HepG2 (cell line): ENCODE data around the gene GEMIN2. TPM values are rescaled to one million over a fixed set of nuclear protein-coding genes. Genes with fewer than 3 reads are reported as not detected.

Experiments used
- ARNT2 ChIP-seq: sonication (generic); formaldehyde crosslinking; IDR thresholded peaks from 2 replicates; pipeline ENCODE4 v1.8.0; 2022; ENCODE audit warnings: mild to moderate bottlenecking, low read depth, missing genetic modification reagents, moderate library complexity
- CBFB ChIP-seq: sonication (generic); formaldehyde crosslinking; IDR thresholded peaks from 2 replicates; pipeline ENCODE4 v1.4.0; 2020; ENCODE audit warnings: missing genetic modification reagents
- CC2D1A ChIP-seq: sonication (generic); formaldehyde crosslinking; IDR thresholded peaks from 2 replicates; pipeline ENCODE4 v1.8.1; 2023; ENCODE audit warnings: mild to moderate bottlenecking, missing genetic modification reagents
- FLYWCH1 ChIP-seq: sonication (generic); formaldehyde crosslinking; IDR thresholded peaks from 2 replicates; pipeline ENCODE4 v1.8.1; 2023; ENCODE audit warnings: mild to moderate bottlenecking, missing genetic modification reagents
- GATAD1 ChIP-seq: IDR thresholded peaks from 2 replicates; pipeline ENCODE4 v1.6.1; 2016; ENCODE audit warnings: missing genetic modification reagents, missing compliant biosample characterization
- GZF1 ChIP-seq: sonication (generic); formaldehyde crosslinking; IDR thresholded peaks from 2 replicates; pipeline ENCODE4 v1.5.1; 2020; ENCODE audit warnings: mild to moderate bottlenecking, missing genetic modification reagents
- HOXA9 ChIP-seq: sonication (generic); formaldehyde crosslinking; IDR thresholded peaks from 2 replicates; pipeline ENCODE4 v1.8.1; 2022; ENCODE audit warnings: missing genetic modification reagents, mild to moderate bottlenecking, moderate library complexity, borderline replicate concordance
- KDM3A ChIP-seq: IDR thresholded peaks from 2 replicates; pipeline ENCODE4 v1.6.1; 2018; ENCODE audit warnings: low read depth, missing compliant biosample characterization
- LCORL ChIP-seq, 2 experiments: fragments of 450-650 bp in 1 of 2; sonication (generic) in 1 of 2; formaldehyde crosslinking in 1 of 2; IDR thresholded peaks; 2 replicates each; pipeline versions ENCODE4 v1.5.0 to v1.6.1; 2017 to 2020; ENCODE audit warnings: antibody characterized with exemption in 1 of 2, missing genetic modification reagents in 1 of 2
- NCOA1 ChIP-seq: sonication (generic); formaldehyde crosslinking; IDR thresholded peaks from 2 replicates; pipeline ENCODE4 v1.9.0; 2021; ENCODE audit warnings: missing genetic modification reagents
- NCOA2 ChIP-seq: sonication (generic); formaldehyde crosslinking; IDR thresholded peaks from 2 replicates; pipeline ENCODE4 v1.8.0; 2022; ENCODE audit warnings: inconsistent platforms
- SALL2 ChIP-seq: sonication (generic); formaldehyde crosslinking; IDR thresholded peaks from 2 replicates; pipeline ENCODE4 v1.8.1; 2023; ENCODE audit warnings: mild to moderate bottlenecking, missing genetic modification reagents, inconsistent platforms
- SAP130 ChIP-seq: IDR thresholded peaks from 2 replicates; pipeline ENCODE4 v1.6.1; 2016; ENCODE audit warnings: low read depth
- ZFP37 ChIP-seq: sonication (generic); formaldehyde crosslinking; IDR thresholded peaks from 2 replicates; pipeline ENCODE4 v1.4.0; 2020; ENCODE audit warnings: missing genetic modification reagents, borderline replicate concordance
- ZFY ChIP-seq: sonication (generic); formaldehyde crosslinking; IDR thresholded peaks from 2 replicates; pipeline ENCODE4 v1.4.0; 2020; ENCODE audit warnings: missing genetic modification reagents
- ZNF652 ChIP-seq: IDR thresholded peaks from 2 replicates; pipeline ENCODE4 v1.6.1; 2016; ENCODE audit warnings: low read depth, borderline replicate concordance
- ZSCAN22 ChIP-seq: sonication (generic); formaldehyde crosslinking; IDR thresholded peaks from 2 replicates; pipeline ENCODE4 v1.4.0; 2020; ENCODE audit warnings: mild to moderate bottlenecking, missing genetic modification reagents
- polyA plus RNA-seq, 8 experiments: library from polyadenylated mRNA; depleted of rRNA in 3 of 8; stranded (reverse) in 7 of 8; unstranded in 1 of 8; fragments of >200 nt; fragmentation: Illumina TruSeq in 4 of 8; extraction: Trizol in 4 of 8; gene quantifications; 2 replicates each; pipeline versions ENCODE4 v1.2.1 to v1.2.3, GENCODE V29; 2011 to 2016; ENCODE audit warnings: low read depth in 4 of 8, missing spikeins in 1 of 8, mixed read lengths in 1 of 8; ENCODE audit not compliant: insufficient read depth in 1 of 8
- total RNA-seq, 5 experiments: library from RNA; depleted of rRNA; stranded (reverse); fragments of >200 nt; fragmentation: Illumina TruSeq; extraction: Trizol; gene quantifications; 2 replicates each; pipeline ENCODE4 v1.2.3, GENCODE V29; 2016; ENCODE audit warnings: low read depth in 1 of 5
- TF ChIP-seq, protein P1 (sequence below): IDR thresholded peaks from 2 replicates; pipeline ENCODE4 v1.6.1; 2016; ENCODE audit warnings: low read depth, missing genetic modification reagents, missing compliant biosample characterization
- TF ChIP-seq, protein P2 (sequence below): sonication (generic); formaldehyde crosslinking; IDR thresholded peaks from 2 replicates; pipeline ENCODE4 v1.4.0; 2020; ENCODE audit warnings: missing genetic modification reagents
- TF ChIP-seq, protein P3 (sequence below): sonication (generic); formaldehyde crosslinking; IDR thresholded peaks from 2 replicates; pipeline ENCODE4 v1.8.1; 2023; ENCODE audit warnings: mild to moderate bottlenecking, missing genetic modification reagents, borderline replicate concordance

GEMIN2 gene
- total and polyA plus RNA-seq, 2 of the 13 experiments (the other 11 are each of a cell fraction or from before 2014, with no cell fraction given): 54.8 to 110 TPM

DNA sequence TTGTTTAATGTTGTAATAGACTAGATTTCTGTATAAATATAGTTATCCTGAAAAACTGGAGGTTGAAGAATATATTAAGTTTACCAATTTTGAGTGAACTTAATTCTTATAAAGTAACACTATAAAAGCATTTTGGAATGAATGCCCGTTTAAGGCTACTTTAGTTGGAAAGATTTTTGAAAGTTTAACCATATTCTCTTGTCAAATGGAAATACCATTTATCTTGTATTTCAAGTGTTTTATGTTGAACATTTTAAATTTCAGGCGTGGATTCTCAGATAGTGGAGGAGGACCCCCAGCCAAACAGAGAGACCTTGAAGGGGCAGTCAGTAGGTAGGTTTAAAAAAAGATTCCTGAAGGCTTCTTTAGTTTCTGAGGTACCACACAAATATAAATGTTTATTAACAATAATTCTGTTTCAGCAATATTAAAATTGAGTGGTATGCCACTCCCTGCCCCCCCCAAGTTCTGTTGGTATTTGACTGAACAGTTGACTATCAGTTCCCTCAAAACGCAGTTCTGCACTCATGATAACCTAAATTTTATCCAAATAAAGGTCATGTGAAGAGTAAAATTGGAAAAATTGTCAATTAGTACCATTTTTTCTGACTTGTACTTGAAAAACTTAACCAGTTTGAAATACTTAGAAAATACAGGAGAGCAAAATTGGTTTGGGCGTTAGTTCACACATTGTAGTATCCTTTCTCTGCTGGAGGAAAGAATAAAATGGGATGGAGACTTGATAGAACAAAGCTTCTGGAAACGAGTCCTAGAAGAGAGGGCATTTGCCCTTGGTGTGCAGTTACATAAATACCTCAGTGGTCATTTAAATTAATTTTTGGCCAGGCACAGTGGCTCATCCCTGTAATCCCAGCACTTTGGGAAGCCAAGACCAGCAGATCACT lies 62.4 kb downstream of the GEMIN2 start (continued):
- TF ChIP-seq ZNF652 (0 out of 2 replicates have a peak, but pooled peaks have one; percentile 31), GZF1 (CRISPR knock-in tag) (no peak), LCORL (IDR thresholded peaks at IDR 0.05) (no peak), LCORL (CRISPR knock-in tag; IDR thresholded peaks at IDR 0.05) (peak; percentile 51), SALL2 (CRISPR knock-in tag) (0 out of 2 replicates have a peak, but pooled peaks have one; percentile 36), FLYWCH1 (no peak; the same call in 1 of the 2 replicates), ZFY (CRISPR knock-in tag) (peak; percentile 29; the same call in 1 of the 2 replicates), SAP130 (CRISPR knock-in tag) (no peak), HOXA9 (no peak), ZSCAN22 (CRISPR knock-in tag) (no peak), ZFP37 (CRISPR knock-in tag) (0 out of 2 replicates have a peak, but pooled peaks have one; percentile 33), CC2D1A (CRISPR knock-in tag) (0 out of 2 replicates have a peak, but pooled peaks have one; percentile 27), KDM3A (CRISPR knock-in tag) (0 out of 2 replicates have a peak, but pooled peaks have one; percentile 32), GATAD1 (peak; percentile 34; the same call in 1 of the 2 replicates), CBFB (CRISPR knock-in tag) (0 out of 2 replicates have a peak, but pooled peaks have one; percentile 19), ARNT2 (CRISPR knock-in tag) (0 out of 2 replicates have a peak, but pooled peaks have one; percentile 17), NCOA1 (CRISPR knock-in tag) (peak; percentile 32; the same call in 1 of the 2 replicates), NCOA2 (CRISPR knock-in tag) (0 out of 2 replicates have a peak, but pooled peaks have one; percentile 15)
- TF ChIP-seq, protein P1, sequence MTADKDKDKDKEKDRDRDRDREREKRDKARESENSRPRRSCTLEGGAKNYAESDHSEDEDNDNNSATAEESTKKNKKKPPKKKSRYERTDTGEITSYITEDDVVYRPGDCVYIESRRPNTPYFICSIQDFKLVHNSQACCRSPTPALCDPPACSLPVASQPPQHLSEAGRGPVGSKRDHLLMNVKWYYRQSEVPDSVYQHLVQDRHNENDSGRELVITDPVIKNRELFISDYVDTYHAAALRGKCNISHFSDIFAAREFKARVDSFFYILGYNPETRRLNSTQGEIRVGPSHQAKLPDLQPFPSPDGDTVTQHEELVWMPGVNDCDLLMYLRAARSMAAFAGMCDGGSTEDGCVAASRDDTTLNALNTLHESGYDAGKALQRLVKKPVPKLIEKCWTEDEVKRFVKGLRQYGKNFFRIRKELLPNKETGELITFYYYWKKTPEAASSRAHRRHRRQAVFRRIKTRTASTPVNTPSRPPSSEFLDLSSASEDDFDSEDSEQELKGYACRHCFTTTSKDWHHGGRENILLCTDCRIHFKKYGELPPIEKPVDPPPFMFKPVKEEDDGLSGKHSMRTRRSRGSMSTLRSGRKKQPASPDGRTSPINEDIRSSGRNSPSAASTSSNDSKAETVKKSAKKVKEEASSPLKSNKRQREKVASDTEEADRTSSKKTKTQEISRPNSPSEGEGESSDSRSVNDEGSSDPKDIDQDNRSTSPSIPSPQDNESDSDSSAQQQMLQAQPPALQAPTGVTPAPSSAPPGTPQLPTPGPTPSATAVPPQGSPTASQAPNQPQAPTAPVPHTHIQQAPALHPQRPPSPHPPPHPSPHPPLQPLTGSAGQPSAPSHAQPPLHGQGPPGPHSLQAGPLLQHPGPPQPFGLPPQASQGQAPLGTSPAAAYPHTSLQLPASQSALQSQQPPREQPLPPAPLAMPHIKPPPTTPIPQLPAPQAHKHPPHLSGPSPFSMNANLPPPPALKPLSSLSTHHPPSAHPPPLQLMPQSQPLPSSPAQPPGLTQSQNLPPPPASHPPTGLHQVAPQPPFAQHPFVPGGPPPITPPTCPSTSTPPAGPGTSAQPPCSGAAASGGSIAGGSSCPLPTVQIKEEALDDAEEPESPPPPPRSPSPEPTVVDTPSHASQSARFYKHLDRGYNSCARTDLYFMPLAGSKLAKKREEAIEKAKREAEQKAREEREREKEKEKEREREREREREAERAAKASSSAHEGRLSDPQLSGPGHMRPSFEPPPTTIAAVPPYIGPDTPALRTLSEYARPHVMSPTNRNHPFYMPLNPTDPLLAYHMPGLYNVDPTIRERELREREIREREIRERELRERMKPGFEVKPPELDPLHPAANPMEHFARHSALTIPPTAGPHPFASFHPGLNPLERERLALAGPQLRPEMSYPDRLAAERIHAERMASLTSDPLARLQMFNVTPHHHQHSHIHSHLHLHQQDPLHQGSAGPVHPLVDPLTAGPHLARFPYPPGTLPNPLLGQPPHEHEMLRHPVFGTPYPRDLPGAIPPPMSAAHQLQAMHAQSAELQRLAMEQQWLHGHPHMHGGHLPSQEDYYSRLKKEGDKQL (CRISPR knock-in tag): no peak
- TF ChIP-seq, protein P2, sequence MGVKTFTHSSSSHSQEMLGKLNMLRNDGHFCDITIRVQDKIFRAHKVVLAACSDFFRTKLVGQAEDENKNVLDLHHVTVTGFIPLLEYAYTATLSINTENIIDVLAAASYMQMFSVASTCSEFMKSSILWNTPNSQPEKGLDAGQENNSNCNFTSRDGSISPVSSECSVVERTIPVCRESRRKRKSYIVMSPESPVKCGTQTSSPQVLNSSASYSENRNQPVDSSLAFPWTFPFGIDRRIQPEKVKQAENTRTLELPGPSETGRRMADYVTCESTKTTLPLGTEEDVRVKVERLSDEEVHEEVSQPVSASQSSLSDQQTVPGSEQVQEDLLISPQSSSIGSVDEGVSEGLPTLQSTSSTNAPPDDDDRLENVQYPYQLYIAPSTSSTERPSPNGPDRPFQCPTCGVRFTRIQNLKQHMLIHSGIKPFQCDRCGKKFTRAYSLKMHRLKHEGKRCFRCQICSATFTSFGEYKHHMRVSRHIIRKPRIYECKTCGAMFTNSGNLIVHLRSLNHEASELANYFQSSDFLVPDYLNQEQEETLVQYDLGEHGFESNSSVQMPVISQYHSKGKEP (CRISPR knock-in tag): no peak
- TF ChIP-seq, protein P3, sequence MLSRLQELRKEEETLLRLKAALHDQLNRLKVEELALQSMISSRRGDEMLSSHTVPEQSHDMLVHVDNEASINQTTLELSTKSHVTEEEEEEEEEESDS: no peak; the same call in 1 of the 2 replicates
